ENCODE results near the gene ZBTB46.
A peak's percentile ranks its signal among the peaks of the same experiment; 100 is the strongest.
"Not testable (repeated sequence)": the region's sequence is repeated elsewhere in the genome, so short reads cannot be mapped to it uniquely, and the experiment has no call there.

ZBTB46 gene

GRCh38 chr20:63830841-63831588 is at the start of gene ZBTB46:
Gene ZBTB46 (minus strand): TSS chr20:63831264. CDS start chr20:63790757, 40,507 bp downstream.
- DNase-seq (ENCODE audit: low read depth): peak; percentile 24

GRCh38 chr20:63878899-63879663 is 48.0 kb upstream of the ZBTB46 start:
- no peak for DNase-seq (ENCODE audit: low read depth)

- DNase-seq (ENCODE audit: low read depth): no peak
Observed at GRCh38 chr20:63877755-63878470, 46.8 kb upstream of the ZBTB46 start.

GRCh38 chr20:63876489-63877036 is 45.5 kb upstream of the ZBTB46 start:
- no peak for DNase-seq (ENCODE audit: low read depth)

- not testable (repeated sequence) for DNase-seq (ENCODE audit: low read depth)
Observed at GRCh38 chr20:63874241-63874640, 43.2 kb upstream of the ZBTB46 start.

GRCh38 chr20:63873477-63873971 is 42.5 kb upstream of the ZBTB46 start:
- DNase-seq (ENCODE audit: low read depth): no peak

- no peak for DNase-seq (ENCODE audit: low read depth)
Observed at GRCh38 chr20:63868264-63868663, 37.2 kb upstream of the ZBTB46 start.

- DNase-seq (ENCODE audit: low read depth): not testable (repeated sequence)
Observed at GRCh38 chr20:63867042-63867441, 36.0 kb upstream of the ZBTB46 start.

GRCh38 chr20:63864978-63865640 is 34.0 kb upstream of the ZBTB46 start, which contains the start of gene TPD52L2:
Gene TPD52L2 (plus strand): TSS chr20:63865270. CDS start chr20:63865366, 96 bp downstream.
- DNase-seq (ENCODE audit: low read depth): peak; percentile 91

GRCh38 chr20:63864545-63864977 is 33.5 kb upstream of the ZBTB46 start:
- DNase-seq (ENCODE audit: low read depth): no peak

- peak; percentile 48 for DNase-seq (ENCODE audit: low read depth)
Observed at GRCh38 chr20:63863798-63864544, 32.9 kb upstream of the ZBTB46 start.

GRCh38 chr20:63863021-63863797 is 32.1 kb upstream of the ZBTB46 start:
- DNase-seq (ENCODE audit: low read depth): no peak

- DNase-seq (ENCODE audit: low read depth): no peak
Observed at GRCh38 chr20:63861981-63862901, 31.2 kb upstream of the ZBTB46 start.

GRCh38 chr20:63861365-63861934 is 30.4 kb upstream of the ZBTB46 start, which contains the start of gene ABHD16B:
Gene ABHD16B (plus strand): TSS chr20:63861498. CDS start chr20:63861541, 43 bp downstream.
- DNase-seq (ENCODE audit: low read depth): no peak

GRCh38 chr20:63860325-63861051 is 29.4 kb upstream of the ZBTB46 start:
- no peak for DNase-seq (ENCODE audit: low read depth)

GRCh38 chr20:63859166-63859699 is 28.2 kb upstream of the ZBTB46 start:
- DNase-seq (ENCODE audit: low read depth): no peak
